Activated CD4-positive, alpha-beta T cell treated with anti-CD3 and anti-CD28 coated beads for 36 hours (primary cell): ENCODE measurements around the gene CHSY1. TPM values are rescaled to one million over a fixed set of nuclear protein-coding genes. Genes with fewer than 3 reads are reported as not detected.

Experiments
- ATAC-seq: fragments of 200-7000 bp; cut with Tn5 transposase; one replicate; pipeline ENCODE4 v1.10.0; 2021; ENCODE audit warnings: mild to moderate bottlenecking, moderate library complexity
- CTCF ChIA-PET: fragments of 350-600 bp; sonication (Branson Sonifier 250); formaldehyde crosslinking; loops from one replicate; lab custom pipeline; 2021; ENCODE audit warnings: antibody characterized with exemption; lab: Charles Lee
- POLR2A ChIA-PET: fragments of 350-600 bp; sonication (Branson Sonifier 250); formaldehyde crosslinking; loops from one replicate; lab custom pipeline; 2021; ENCODE audit warnings: antibody characterized with exemption, inconsistent platforms; lab: Charles Lee
- DNase-seq: peaks from one replicate; pipeline ENCODE4 v3.0.0-alpha.2; 2020
- H3K27ac Mint-ChIP-seq: one replicate; pipeline ENCODE4 v1.8.0; 2021; ENCODE audit warnings: mixed read lengths
- H3K27me3 Mint-ChIP-seq: one replicate; pipeline ENCODE4 v1.8.0; 2021; ENCODE audit warnings: mixed read lengths
- H3K36me3 Mint-ChIP-seq: one replicate; pipeline ENCODE4 v1.8.0; 2021; ENCODE audit warnings: low read depth, mixed read lengths
- H3K4me1 Mint-ChIP-seq: one replicate; pipeline ENCODE4 v1.8.0; 2021; ENCODE audit warnings: mixed read lengths
- H3K4me3 Mint-ChIP-seq: one replicate; pipeline ENCODE4 v1.8.0; 2021; ENCODE audit warnings: mild to moderate bottlenecking, moderate library complexity, mixed read lengths
- H3K9me3 Mint-ChIP-seq: one replicate; pipeline ENCODE4 v1.8.0; 2021; ENCODE audit warnings: low read depth, mixed read lengths
- intact Hi-C, 2 experiments: fragments of 100-400 bp; cut with DNase I in 1 of 2; cut with micrococcal nuclease in 1 of 2; formaldehyde crosslinking; loops; one replicate each; pipeline versions ENCODE4 v1.14.2 to v1.15.1; 2022 to 2024; cut with DNase I, micrococcal nuclease
- total RNA-seq, 2 experiments: library from RNA; stranded (reverse); gene quantifications; one replicate each; pipeline ENCODE4 v1.2.3, GENCODE V29; 2021

CHSY1 gene
- total RNA-seq, 2 experiments from 2014 or later, result 31.5 to 36.1 TPM

DNA sequence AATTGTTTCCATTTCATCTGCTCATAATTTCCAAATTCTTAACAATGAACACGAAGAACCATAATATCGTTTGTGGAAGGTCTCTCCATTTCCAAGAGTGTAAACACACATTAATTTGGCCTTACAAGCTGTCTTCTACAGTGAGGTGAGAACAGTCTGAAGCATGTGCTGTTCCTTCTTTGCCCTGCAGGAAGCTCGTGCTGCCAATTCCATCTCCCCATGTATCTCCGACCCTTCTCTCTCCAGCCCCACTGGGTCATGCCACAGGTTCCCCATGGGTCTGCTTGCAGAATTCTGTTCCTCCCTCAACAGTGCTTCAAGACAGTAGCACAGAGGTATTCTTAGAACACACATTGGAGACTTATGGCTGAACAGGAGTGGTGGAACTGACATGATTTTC is 70.5 kb downstream of the CHSY1 start:
- ATAC-seq (no peak), DNase-seq (no peak)
- Mint-ChIP-seq H3K9me3 (no peaks in the 10 kb centered on the region), H3K27ac (peak overlapping the region; percentile 18), H3K36me3 (peaks cover 71% of the 10 kb centered on the region), H3K27me3 (no peaks in the 10 kb centered on the region), H3K4me1 (peaks cover 59% of the 10 kb centered on the region), H3K4me3 (no peak overlapping the region)
- intact Hi-C loops, result no loop called here
- ChIA-PET POLR2A (no interaction called here), CTCF (interaction anchor here (0.6 to 1.7 kb wide), 6 partner anchors 8 to 171 kb away, joined by 3 to 4 read pairs (median 3); no protein-coding TSS in a partner anchor)

GRCh38 chr15:101180620-101181307 is 71.1 kb downstream of the CHSY1 start:
- ATAC-seq, result peak; percentile 48
- ChIA-PET POLR2A (no interaction called here), CTCF (interaction anchor here (0.6 to 1.7 kb wide), 5 partner anchors 9 to 170 kb away, joined by 3 to 4 read pairs (median 3); no protein-coding TSS in a partner anchor)
- Mint-ChIP-seq H3K36me3 (peaks cover 72% of the 10 kb centered on the region), H3K27ac (peak overlapping the region; percentile 18), H3K4me1 (peaks cover 61% of the 10 kb centered on the region), H3K9me3 (no peaks in the 10 kb centered on the region), H3K4me3 (no peak overlapping the region), H3K27me3 (no peaks in the 10 kb centered on the region)
- no peak for DNase-seq
- intact Hi-C loops, result no loop called here

DNA sequence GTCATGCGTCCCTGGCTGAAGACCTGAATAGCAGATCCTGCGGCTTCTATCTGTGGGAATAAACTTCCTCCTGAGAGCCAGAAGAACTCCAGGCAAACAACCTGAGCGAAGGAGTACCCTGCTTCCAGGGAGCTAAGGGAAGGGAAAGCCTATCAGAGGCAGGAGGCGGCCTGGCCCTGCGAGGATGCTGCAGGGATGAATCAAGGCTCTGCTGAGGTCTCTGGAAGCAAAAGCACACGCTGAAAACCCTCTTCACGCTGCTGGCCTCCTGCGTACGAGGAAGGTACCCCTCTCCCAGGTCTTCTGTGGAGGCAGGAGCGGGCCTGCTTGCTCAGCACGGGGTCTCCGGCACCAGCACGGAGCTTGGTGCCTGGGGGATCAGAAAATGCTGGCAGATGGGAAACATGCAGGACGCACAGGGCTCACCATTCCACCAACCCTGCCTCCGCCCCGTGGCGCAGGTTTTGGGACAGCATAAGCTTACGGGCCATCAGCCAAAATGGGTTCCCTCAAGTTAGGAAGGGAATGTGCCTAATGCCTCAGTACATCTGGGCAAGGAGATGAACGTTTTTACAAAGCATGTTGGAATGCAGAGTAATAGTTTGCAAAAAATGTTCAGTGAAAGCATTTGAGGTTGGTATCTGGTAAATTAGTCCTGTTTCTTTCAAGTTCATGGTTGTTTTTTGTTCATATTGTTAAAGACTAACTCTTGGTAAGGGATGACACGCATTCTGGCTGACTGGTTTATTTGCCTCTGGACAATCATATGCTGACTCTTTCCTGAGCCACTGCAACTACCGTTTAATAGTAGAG is 72.3 kb downstream of the CHSY1 start:
- H3K4me1 Mint-ChIP-seq, result peaks cover 55% of the 10 kb centered on the region
- intact Hi-C loops, result no loop called here
- no peak overlapping the region for H3K27ac Mint-ChIP-seq
- ATAC-seq (no peak), DNase-seq (no peak)
- ChIA-PET POLR2A (no interaction called here), CTCF (no interaction called here)
- H3K9me3 Mint-ChIP-seq, result no peaks in the 10 kb centered on the region
- H3K4me3 Mint-ChIP-seq, result no peak overlapping the region
- H3K36me3 Mint-ChIP-seq, result peaks cover 74% of the 10 kb centered on the region
- H3K27me3 Mint-ChIP-seq, result no peaks in the 10 kb centered on the region

GRCh38 chr15:101178931-101179330 is 72.9 kb downstream of the CHSY1 start:
- no peak overlapping the region for H3K4me3 Mint-ChIP-seq
- H3K27me3 Mint-ChIP-seq, result no peaks in the 10 kb centered on the region
- intact Hi-C loops, result no loop called here
- H3K4me1 Mint-ChIP-seq, result peaks cover 53% of the 10 kb centered on the region
- no peak for ATAC-seq
- no peak overlapping the region for H3K27ac Mint-ChIP-seq
- no peaks in the 10 kb centered on the region for H3K9me3 Mint-ChIP-seq
- ChIA-PET CTCF (no interaction called here), POLR2A (no interaction called here)
- peaks cover 79% of the 10 kb centered on the region for H3K36me3 Mint-ChIP-seq
- DNase-seq, result no peak

DNA sequence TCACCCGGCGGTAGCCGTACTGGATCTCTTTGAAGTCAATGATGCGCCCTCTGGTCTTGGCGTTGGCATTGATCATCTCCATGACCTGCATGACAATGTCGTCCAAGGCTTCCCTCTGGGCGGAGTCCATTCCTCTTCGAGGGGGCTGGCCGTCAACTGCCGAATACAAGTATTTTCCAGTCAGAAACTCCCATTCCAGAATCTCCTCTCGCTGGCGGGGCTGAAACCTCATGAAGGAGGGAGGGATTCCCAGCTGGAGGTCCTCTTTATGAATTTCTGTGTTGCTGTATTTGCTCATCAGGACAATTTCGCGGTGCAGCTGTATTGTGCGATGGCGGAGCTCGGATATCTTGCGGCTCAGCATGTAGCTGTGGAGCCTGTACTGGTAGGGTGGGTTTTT is 73.4 kb downstream of the CHSY1 start:
- ChIA-PET CTCF (no interaction called here), POLR2A (no interaction called here)
- ATAC-seq, result no peak
- no peak overlapping the region for H3K4me3 Mint-ChIP-seq
- peaks cover 50% of the 10 kb centered on the region for H3K4me1 Mint-ChIP-seq
- H3K36me3 Mint-ChIP-seq, result peaks cover 77% of the 10 kb centered on the region
- intact Hi-C loops, result no loop called here
- DNase-seq, result no peak
- no peak overlapping the region for H3K27ac Mint-ChIP-seq
- H3K27me3 Mint-ChIP-seq, result no peaks in the 10 kb centered on the region
- H3K9me3 Mint-ChIP-seq, result no peaks in the 10 kb centered on the region

DNA sequence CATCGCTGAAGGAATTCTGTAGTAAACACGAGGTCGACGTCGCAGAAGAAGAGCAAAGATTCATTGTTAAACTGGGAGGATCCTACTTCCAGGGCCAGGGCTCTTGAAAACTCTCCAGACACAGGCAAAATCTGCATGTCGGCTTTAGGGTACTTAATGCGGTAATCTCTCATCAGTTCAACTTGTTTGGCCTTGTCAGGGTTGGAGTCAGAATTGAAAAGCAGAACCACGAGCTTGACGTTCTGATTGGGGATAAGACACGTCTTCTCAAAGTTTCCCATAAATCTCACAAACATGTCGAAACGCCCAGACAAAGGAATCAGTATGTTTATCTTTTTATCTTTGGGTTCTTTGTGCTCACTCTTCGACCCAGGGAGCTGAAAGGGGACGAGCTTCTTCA is 74.0 kb downstream of the CHSY1 start:
- ChIA-PET POLR2A (no interaction called here), CTCF (no interaction called here)
- H3K4me3 Mint-ChIP-seq, result no peak overlapping the region
- intact Hi-C loops, result no loop called here
- peaks cover 45% of the 10 kb centered on the region for H3K4me1 Mint-ChIP-seq
- H3K27ac Mint-ChIP-seq, result no peak overlapping the region
- DNase-seq (peak; percentile 0), ATAC-seq (no peak)
- H3K36me3 Mint-ChIP-seq, result peaks cover 73% of the 10 kb centered on the region
- H3K9me3 Mint-ChIP-seq, result no peaks in the 10 kb centered on the region
- no peaks in the 10 kb centered on the region for H3K27me3 Mint-ChIP-seq

GRCh38 chr15:101176625-101177024 is 75.2 kb downstream of the CHSY1 start:
- Mint-ChIP-seq H3K4me3 (no peak overlapping the region), H3K4me1 (peaks cover 32% of the 10 kb centered on the region), H3K36me3 (peaks cover 63% of the 10 kb centered on the region), H3K27ac (no peak overlapping the region), H3K9me3 (no peaks in the 10 kb centered on the region), H3K27me3 (no peaks in the 10 kb centered on the region)
- intact Hi-C loops, result no loop called here
- DNase-seq (no peak), ATAC-seq (no peak)
- POLR2A ChIA-PET, result interaction anchor here (0.6 kb wide), 1 partner anchor 9 kb away, joined by 3 read pairs; no protein-coding TSS in a partner anchor
- CTCF ChIA-PET, result interaction anchor here (0.7 to 0.8 kb wide), 4 partner anchors 50 to 86 kb away, joined by 3 to 5 read pairs (median 4); no protein-coding TSS in a partner anchor

DNA sequence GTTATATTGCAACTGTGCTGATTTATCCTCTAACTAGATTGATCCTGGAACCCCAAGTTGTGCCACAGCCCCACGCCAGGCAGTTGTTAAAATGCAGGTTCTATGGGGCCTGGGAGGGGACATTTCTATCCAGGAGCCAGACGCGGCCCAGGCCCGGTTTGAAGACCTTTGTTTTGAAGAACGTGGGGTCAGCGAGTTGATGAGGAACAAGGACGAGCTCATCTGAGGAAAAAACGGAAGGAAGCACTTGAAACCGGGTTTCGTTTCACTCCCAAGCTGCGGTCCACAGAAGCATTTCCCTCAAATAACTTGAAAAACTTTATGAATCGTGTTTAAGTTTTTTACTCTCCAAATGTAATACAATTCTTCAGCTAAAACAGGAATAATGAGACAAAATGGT is 76.4 kb downstream of the CHSY1 start:
- no peak for ATAC-seq
- ChIA-PET CTCF (interaction anchor here (1.0 kb wide), 1 partner anchor 17 kb away, joined by 4 read pairs; no protein-coding TSS in a partner anchor), POLR2A (no interaction called here)
- intact Hi-C loops, result no loop called here
- H3K9me3 Mint-ChIP-seq, result no peaks in the 10 kb centered on the region
- H3K36me3 Mint-ChIP-seq, result peaks cover 51% of the 10 kb centered on the region
- no peaks in the 10 kb centered on the region for H3K27me3 Mint-ChIP-seq
- H3K27ac Mint-ChIP-seq, result no peak overlapping the region
- H3K4me3 Mint-ChIP-seq, result no peak overlapping the region
- DNase-seq, result peak; percentile 2
- peaks cover 20% of the 10 kb centered on the region for H3K4me1 Mint-ChIP-seq

GRCh38 chr15:101174152-101174920 is 77.5 kb downstream of the CHSY1 start:
- Mint-ChIP-seq H3K9me3 (no peaks in the 10 kb centered on the region), H3K36me3 (peaks cover 45% of the 10 kb centered on the region), H3K4me1 (peaks cover 15% of the 10 kb centered on the region), H3K27me3 (no peaks in the 10 kb centered on the region), H3K4me3 (no peak overlapping the region), H3K27ac (no peak overlapping the region)
- intact Hi-C loops, result no loop called here
- POLR2A ChIA-PET, result interaction anchor here (0.6 kb wide), 1 partner anchor 49 kb away, joined by 5 read pairs; no protein-coding TSS in a partner anchor
- CTCF ChIA-PET, result no interaction called here
- peak; percentile 4 for DNase-seq
- no peak for ATAC-seq

- POLR2A ChIA-PET, result no interaction called here
- intact Hi-C loops, result no loop called here
- no peak for ATAC-seq
- H3K4me3 Mint-ChIP-seq, result no peak overlapping the region
- H3K27me3 Mint-ChIP-seq, result no peaks in the 10 kb centered on the region
- CTCF ChIA-PET, result interaction anchor here (0.6 to 1.0 kb wide), 2 partner anchors 47 to 83 kb away, joined by 3 read pairs; no protein-coding TSS in a partner anchor
- peaks cover 37% of the 10 kb centered on the region for H3K36me3 Mint-ChIP-seq
- no peak overlapping the region for H3K27ac Mint-ChIP-seq
- DNase-seq, result peak; percentile 3
- peaks cover 23% of the 10 kb centered on the region for H3K4me1 Mint-ChIP-seq
- H3K9me3 Mint-ChIP-seq, result no peaks in the 10 kb centered on the region
Measured at GRCh38 chr15:101173233-101174119, 78.4 kb downstream of the CHSY1 start.
